C4-2B (cell line): ENCODE measurements around the gene ENPP7.

ENCODE experiments used
- ZFX ChIP-seq: fragments of 450-650 bp; IDR thresholded peaks from 2 replicates; pipeline ENCODE4 v1.6.1; 2017
- TF ChIP-seq, protein P1 (sequence below): fragments of 450-650 bp; conservative IDR thresholded peaks from 2 replicates; pipeline ENCODE4 v1.5.1; 2017; ENCODE audit warnings: mild to moderate bottlenecking

DNA sequence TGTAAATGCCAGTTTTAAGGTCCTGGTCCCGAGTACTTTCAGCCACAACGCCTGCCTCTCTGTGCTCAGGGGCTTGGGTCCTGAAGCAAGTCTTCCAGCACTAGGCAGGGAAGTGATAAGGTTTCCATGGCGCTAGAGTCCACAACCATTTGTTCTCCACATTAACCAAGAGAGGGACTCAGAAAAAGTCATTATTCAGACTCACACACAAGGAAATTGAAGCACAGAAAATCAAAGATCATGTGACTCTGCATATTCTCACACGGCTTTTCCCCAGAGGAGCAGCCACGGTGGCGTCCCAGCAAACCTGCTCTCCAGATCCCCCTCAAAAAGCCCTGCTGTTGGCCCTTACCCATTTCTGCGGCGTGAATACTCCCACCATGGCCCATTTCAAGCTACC lies 9.7 kb downstream of the ENPP7 start:
- TF ChIP-seq, protein P1, sequence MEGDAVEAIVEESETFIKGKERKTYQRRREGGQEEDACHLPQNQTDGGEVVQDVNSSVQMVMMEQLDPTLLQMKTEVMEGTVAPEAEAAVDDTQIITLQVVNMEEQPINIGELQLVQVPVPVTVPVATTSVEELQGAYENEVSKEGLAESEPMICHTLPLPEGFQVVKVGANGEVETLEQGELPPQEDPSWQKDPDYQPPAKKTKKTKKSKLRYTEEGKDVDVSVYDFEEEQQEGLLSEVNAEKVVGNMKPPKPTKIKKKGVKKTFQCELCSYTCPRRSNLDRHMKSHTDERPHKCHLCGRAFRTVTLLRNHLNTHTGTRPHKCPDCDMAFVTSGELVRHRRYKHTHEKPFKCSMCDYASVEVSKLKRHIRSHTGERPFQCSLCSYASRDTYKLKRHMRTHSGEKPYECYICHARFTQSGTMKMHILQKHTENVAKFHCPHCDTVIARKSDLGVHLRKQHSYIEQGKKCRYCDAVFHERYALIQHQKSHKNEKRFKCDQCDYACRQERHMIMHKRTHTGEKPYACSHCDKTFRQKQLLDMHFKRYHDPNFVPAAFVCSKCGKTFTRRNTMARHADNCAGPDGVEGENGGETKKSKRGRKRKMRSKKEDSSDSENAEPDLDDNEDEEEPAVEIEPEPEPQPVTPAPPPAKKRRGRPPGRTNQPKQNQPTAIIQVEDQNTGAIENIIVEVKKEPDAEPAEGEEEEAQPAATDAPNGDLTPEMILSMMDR: no peak
- no peak for TF ChIP-seq ZFX
